HepG2 (cell line): ENCODE measurements around the gene DCK. TPM values are rescaled to one million over a fixed set of nuclear protein-coding genes. Genes with fewer than 3 reads are reported as not detected.

Source experiments
- ARHGAP35 ChIP-seq: sonication (generic); formaldehyde crosslinking; IDR thresholded peaks from 2 replicates; pipeline ENCODE4 v1.9.0; 2022; ENCODE audit warnings: mild to moderate bottlenecking, inconsistent platforms, moderate library complexity, missing genetic modification reagents, borderline replicate concordance
- CREBL2 ChIP-seq: sonication (generic); formaldehyde crosslinking; IDR thresholded peaks from 2 replicates; pipeline ENCODE4 v1.8.1; 2023; ENCODE audit warnings: missing genetic modification reagents, mild to moderate bottlenecking, borderline replicate concordance
- DZIP1 ChIP-seq: sonication (generic); formaldehyde crosslinking; IDR thresholded peaks from 2 replicates; pipeline ENCODE4 v1.5.0; 2020; ENCODE audit warnings: mild to moderate bottlenecking, missing genetic modification reagents
- HMGXB4 ChIP-seq, 2 experiments: sonication (generic) in 1 of 2; formaldehyde crosslinking in 1 of 2; IDR thresholded peaks; 2 replicates each; pipeline versions ENCODE4 v1.4.0 to v1.6.1; 2018 to 2020; ENCODE audit warnings: missing genetic modification reagents in 2 of 2, borderline replicate concordance in 1 of 2, low read depth in 1 of 2, mild to moderate bottlenecking in 1 of 2, missing biosample characterization in 1 of 2
- MXD4 ChIP-seq: IDR thresholded peaks from 2 replicates; pipeline ENCODE4 v1.6.1; 2016; ENCODE audit warnings: mild to moderate bottlenecking, missing biosample characterization, missing genetic modification reagents
- NCOA2 ChIP-seq: sonication (generic); formaldehyde crosslinking; IDR thresholded peaks from 2 replicates; pipeline ENCODE4 v1.8.0; 2022; ENCODE audit warnings: inconsistent platforms
- NR1H2 ChIP-seq: sonication (generic); formaldehyde crosslinking; IDR thresholded peaks from 2 replicates; pipeline ENCODE4 v1.8.1; 2022; ENCODE audit warnings: low read depth, missing genetic modification reagents, borderline replicate concordance
- PAF1 ChIP-seq: IDR thresholded peaks from 2 replicates; pipeline ENCODE4 v1.6.1; 2016; ENCODE audit warnings: missing genetic modification reagents, missing compliant biosample characterization
- REST ChIP-seq, 2 experiments: IDR thresholded peaks; 2 replicates each; pipeline ENCODE4 v1.6.1; 2011 to 2012; ENCODE audit warnings: low read length in 2 of 2, borderline replicate concordance in 1 of 2, low read depth in 1 of 2, mild to moderate bottlenecking in 1 of 2, moderate library complexity in 1 of 2
- RFXANK ChIP-seq: IDR thresholded peaks from 2 replicates; pipeline ENCODE4 v1.6.1; 2016
- RFXAP ChIP-seq: sonication (generic); formaldehyde crosslinking; IDR thresholded peaks from 2 replicates; pipeline ENCODE4 v1.4.0; 2020; ENCODE audit warnings: missing genetic modification reagents, borderline replicate concordance
- SYNCRIP ChIP-seq: fragments of 200-400 bp; formaldehyde crosslinking; IDR thresholded peaks from 2 replicates; pipeline ENCODE4 v1.6.1; 2018; ENCODE audit warnings: mild to moderate bottlenecking, low read depth, low read length; ENCODE audit not compliant: insufficient read depth
- TFAP4 ChIP-seq: sonication (generic); IDR thresholded peaks from 2 replicates; pipeline ENCODE4 v1.6.1; 2016; ENCODE audit warnings: low read depth, borderline replicate concordance
- THAP11 ChIP-seq: IDR thresholded peaks from 2 replicates; pipeline ENCODE4 v1.6.1; 2016; ENCODE audit warnings: missing biosample characterization, missing genetic modification reagents
- ZNF44 ChIP-seq: sonication (generic); formaldehyde crosslinking; IDR thresholded peaks from 2 replicates; pipeline ENCODE4 v1.5.1; 2020; ENCODE audit warnings: mild to moderate bottlenecking, missing genetic modification reagents
- ZNF546 ChIP-seq: sonication (generic); formaldehyde crosslinking; conservative IDR thresholded peaks from 2 replicates; pipeline ENCODE4 v1.8.1; 2023; ENCODE audit warnings: mild to moderate bottlenecking, missing genetic modification reagents
- ZNF75D ChIP-seq: sonication (generic); formaldehyde crosslinking; IDR thresholded peaks from 2 replicates; pipeline ENCODE4 v1.8.1; 2023; ENCODE audit warnings: missing genetic modification reagents, mild to moderate bottlenecking, borderline replicate concordance
- polyA plus RNA-seq, 8 experiments: library from polyadenylated mRNA; depleted of rRNA in 3 of 8; stranded (reverse) in 7 of 8; unstranded in 1 of 8; fragments of >200 nt; fragmentation: Illumina TruSeq in 4 of 8; extraction: Trizol in 4 of 8; gene quantifications; 2 replicates each; pipeline versions ENCODE4 v1.2.1 to v1.2.3, GENCODE V29; 2011 to 2016; ENCODE audit warnings: low read depth in 4 of 8, missing spikeins in 1 of 8, mixed read lengths in 1 of 8; ENCODE audit not compliant: insufficient read depth in 1 of 8
- total RNA-seq, 5 experiments: library from RNA; depleted of rRNA; stranded (reverse); fragments of >200 nt; fragmentation: Illumina TruSeq; extraction: Trizol; gene quantifications; 2 replicates each; pipeline ENCODE4 v1.2.3, GENCODE V29; 2016; ENCODE audit warnings: low read depth in 1 of 5

DCK gene
- total and polyA plus RNA-seq, 2 of the 13 experiments (the other 11 are each of a cell fraction or from before 2014, with no cell fraction given), result 5.7 to 21.8 TPM

- TF ChIP-seq HMGXB4 (CRISPR knock-in tag; IDR thresholded peaks at IDR 0.05; ENCODE audit: borderline replicate concordance in 1 of 2, low read depth in 1 of 2) (peak; percentile 46; a peak in 3 of 4 replicates), RFXAP (CRISPR knock-in tag) (peak; percentile 50; the same call in 1 of the 2 replicates), REST (IDR thresholded peaks at IDR 0.05; ENCODE audit: borderline replicate concordance in 1 of 2, low read depth in 1 of 2, low read length in 2 of 2) (peak in 1 of 2 experiments; percentile 42; a peak in 1 of 4 replicates), THAP11 (CRISPR knock-in tag) (peak; percentile 84), ARHGAP35 (peak; percentile 46; the same call in 1 of the 2 replicates), TFAP4 (peak; percentile 77; the same call in 1 of the 2 replicates), NCOA2 (CRISPR knock-in tag) (no peak), SYNCRIP (no peak), NR1H2 (CRISPR knock-in tag) (0 out of 2 replicates have a peak, but pooled peaks have one; percentile 25), PAF1 (CRISPR knock-in tag) (no peak), MXD4 (CRISPR knock-in tag) (peak; percentile 80), DZIP1 (CRISPR knock-in tag) (no peak; the same call in 1 of the 2 replicates), ZNF44 (CRISPR knock-in tag) (no peak), RFXANK (CRISPR knock-in tag) (no peak), ZNF546 (CRISPR knock-in tag) (0 out of 2 replicates have a peak, but pooled peaks have one; percentile 28), CREBL2 (no peak), ZNF75D (no peak)
These were observed at the start of gene DCK (continued) for GRCh38 chr4:70993181-70994068.
